Kidney epithelial cell (primary cell): Measurements from ENCODE around the gene BTBD8. TPM values are rescaled to one million over a fixed set of nuclear protein-coding genes. Genes with fewer than 3 reads are reported as not detected.
"Not testable (repeated sequence)": the region's sequence is repeated elsewhere in the genome, so short reads cannot be mapped to it uniquely, and the experiment has no call there.

Experiments
- DNase-seq: peaks from one replicate; pipeline ENCODE4 v3.0.0-alpha.2; 2010; ENCODE audit warnings: low read depth
- H3K27me3 ChIP-seq: 2 replicates; pipeline ENCODE4 v1.6.0; 2011; ENCODE audit warnings: low read length; ENCODE audit not compliant: control insufficient read depth, insufficient read depth
- H3K36me3 ChIP-seq: 2 replicates; pipeline ENCODE4 v1.5.1; 2011; ENCODE audit warnings: low read length; ENCODE audit not compliant: control insufficient read depth, insufficient read depth
- H3K4me3 ChIP-seq: 2 replicates; pipeline ENCODE4 v1.5.1; 2011; ENCODE audit warnings: low read depth, mild to moderate bottlenecking, control low read depth, low read length
- total RNA-seq: library from RNA; depleted of rRNA; stranded (reverse); fragments of >200 nt; gene quantifications from 2 replicates; pipeline ENCODE4 v1.2.3, GENCODE V29; 2015
- TF ChIP-seq, protein P1 (sequence below): IDR thresholded peaks from 2 replicates; pipeline ENCODE4 v1.5.1; 2011; ENCODE audit warnings: mild to moderate bottlenecking, moderate library complexity, low read length, control low read depth, inconsistent platforms; ENCODE audit not compliant: insufficient read depth, poor library complexity, severe bottlenecking

Gene BTBD8
- total RNA-seq, 1 donor from 2014 or later = 3.3 TPM

DNA sequence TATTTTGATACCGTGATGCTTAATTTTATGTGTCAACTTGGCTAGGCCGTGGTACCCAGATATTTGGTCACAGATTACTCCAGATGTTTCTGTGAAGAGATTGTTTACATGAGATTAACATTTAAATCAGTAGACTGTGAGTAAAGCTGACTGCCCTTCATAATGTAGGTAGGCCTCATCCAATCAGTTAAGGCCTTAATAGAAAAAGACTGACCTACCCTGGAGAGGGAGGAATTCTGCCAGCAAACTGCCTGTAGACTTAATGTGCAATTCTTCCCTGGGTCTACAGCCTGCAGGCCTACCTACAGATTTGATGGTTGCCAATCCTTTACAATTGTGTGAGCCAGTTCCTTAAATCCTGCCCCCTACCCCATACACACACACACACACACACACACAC is 9.3 kb upstream of the BTBD8 start:
- TF ChIP-seq, protein P1, sequence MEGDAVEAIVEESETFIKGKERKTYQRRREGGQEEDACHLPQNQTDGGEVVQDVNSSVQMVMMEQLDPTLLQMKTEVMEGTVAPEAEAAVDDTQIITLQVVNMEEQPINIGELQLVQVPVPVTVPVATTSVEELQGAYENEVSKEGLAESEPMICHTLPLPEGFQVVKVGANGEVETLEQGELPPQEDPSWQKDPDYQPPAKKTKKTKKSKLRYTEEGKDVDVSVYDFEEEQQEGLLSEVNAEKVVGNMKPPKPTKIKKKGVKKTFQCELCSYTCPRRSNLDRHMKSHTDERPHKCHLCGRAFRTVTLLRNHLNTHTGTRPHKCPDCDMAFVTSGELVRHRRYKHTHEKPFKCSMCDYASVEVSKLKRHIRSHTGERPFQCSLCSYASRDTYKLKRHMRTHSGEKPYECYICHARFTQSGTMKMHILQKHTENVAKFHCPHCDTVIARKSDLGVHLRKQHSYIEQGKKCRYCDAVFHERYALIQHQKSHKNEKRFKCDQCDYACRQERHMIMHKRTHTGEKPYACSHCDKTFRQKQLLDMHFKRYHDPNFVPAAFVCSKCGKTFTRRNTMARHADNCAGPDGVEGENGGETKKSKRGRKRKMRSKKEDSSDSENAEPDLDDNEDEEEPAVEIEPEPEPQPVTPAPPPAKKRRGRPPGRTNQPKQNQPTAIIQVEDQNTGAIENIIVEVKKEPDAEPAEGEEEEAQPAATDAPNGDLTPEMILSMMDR = no peak
- Histone ChIP-seq H3K36me3 (no peaks in the 10 kb centered on the region), H3K4me3 (no peak overlapping the region), H3K27me3 (no peaks in the 10 kb centered on the region)
- DNase-seq = no peak

DNA sequence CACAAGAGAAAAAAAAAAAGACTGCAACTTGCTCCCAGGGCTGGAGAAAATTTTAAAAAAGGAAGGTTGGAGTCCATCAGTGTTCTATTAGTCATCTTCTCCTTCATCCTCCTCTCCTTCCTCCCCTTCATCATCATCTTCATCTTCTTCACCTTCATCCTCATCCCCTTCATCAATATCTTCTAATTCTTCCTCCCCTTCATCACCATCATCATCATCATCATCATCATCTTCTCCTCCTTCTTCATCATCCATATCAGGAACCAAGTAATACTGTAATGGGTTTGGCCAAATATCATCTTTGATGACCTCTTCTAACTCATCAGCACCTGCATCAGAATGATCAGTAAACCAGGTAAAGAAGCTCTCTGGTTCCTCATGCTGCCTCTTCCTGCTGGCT is 5.7 kb upstream of the BTBD8 start:
- not testable (repeated sequence) for H3K27me3 ChIP-seq, DNase-seq, H3K4me3 ChIP-seq, H3K36me3 ChIP-seq

DNA sequence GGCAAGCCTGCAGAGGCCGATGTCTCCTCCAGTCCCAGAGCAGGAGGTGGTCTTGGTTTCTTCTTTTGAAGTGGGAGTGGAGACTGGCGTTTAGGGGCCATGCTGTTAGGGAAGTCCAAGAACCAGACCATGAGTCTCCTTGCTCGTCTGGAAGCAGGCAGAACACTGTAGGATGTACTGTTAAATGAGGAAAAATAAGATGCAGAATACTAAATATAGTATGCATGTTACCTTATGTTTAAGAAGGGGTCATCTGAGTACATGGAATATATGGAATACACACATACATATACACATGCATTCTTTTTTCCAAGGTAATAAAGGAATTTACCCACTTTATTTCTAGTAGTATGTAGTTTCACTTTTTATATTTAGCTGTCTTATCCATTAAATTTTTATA is 4.8 kb upstream of the BTBD8 start, which contains the start of gene SETSIP:
TSS of gene SETSIP (minus strand) at position 101 of the 400 bp plus-strand sequence. CDS start at position 101, 0 bp downstream.
- H3K4me3 ChIP-seq = no peak within 1 kb of the TSS
- H3K27me3 ChIP-seq = no peaks in the 10 kb centered on the region
- no peaks in the 10 kb centered on the region for H3K36me3 ChIP-seq
- no peak for DNase-seq
- TF ChIP-seq, protein P1 = no peak

DNA sequence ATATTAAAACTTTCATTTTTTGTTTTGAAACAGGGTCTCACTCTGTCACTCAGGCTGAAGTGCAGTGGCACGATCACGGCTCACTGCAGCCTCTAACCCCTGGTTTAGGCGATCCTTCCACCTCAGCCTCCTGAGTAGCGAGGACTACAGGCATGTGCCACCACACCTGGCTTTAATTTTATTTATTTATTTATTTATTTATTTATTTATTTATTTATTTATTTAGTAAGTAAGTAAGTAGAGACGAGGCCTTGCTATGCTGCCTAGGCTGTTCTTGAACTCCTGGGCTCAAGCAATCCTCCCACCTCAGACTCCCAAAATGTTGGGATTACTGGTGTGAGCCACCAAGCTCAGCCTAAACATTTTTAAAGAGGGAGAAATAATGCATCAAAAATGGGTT is 3.8 kb upstream of the BTBD8 start:
- no peak overlapping the region for H3K4me3 ChIP-seq
- no peaks in the 10 kb centered on the region for H3K36me3 ChIP-seq
- H3K27me3 ChIP-seq = no peaks in the 10 kb centered on the region
- DNase-seq = no peak
- TF ChIP-seq, protein P1 = no peak

DNA sequence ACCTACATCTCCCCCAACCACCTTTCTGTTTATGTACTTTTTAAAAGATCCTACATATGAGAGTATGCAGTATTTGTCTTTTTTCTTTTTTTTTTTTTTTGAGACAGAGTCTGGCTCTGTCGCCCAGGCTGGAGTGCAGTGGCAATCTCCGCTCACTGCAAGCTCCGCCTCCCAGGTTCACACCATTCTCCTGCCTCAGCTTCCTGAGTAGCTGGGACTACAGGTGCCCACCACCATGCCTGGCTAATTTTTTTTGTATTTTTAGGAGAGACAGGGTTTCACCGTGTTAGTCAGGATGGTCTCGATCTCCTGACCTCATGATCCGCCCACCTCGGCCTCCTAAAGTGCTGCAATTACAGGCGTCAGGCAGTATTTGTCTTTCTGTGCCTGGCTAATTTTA is 2.1 kb upstream of the BTBD8 start:
- not testable (repeated sequence) for H3K27me3 ChIP-seq

DNA sequence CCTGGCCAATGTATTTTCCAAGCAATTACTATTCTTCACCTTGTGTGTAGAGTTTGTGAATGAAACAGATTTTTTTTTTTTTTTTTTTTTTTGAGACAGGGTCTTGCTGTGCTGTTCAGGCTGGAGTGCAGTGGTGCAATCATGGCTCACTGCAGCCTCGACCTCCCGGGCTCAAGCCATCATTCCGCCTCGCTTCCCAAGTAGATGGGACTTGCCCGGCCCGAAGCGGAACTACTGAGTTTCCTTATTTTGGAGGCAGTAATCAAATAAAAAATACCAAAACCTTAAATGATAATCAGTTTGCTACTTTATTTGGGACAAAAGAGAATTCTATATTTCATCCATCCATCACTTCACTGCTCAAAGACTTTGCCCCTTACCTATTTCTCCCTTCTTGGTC is 704 bp upstream of the BTBD8 start:
- Histone ChIP-seq H3K36me3 (no peaks in the 10 kb centered on the region), H3K4me3 (no peak overlapping the region), H3K27me3 (no peaks in the 10 kb centered on the region)
- TF ChIP-seq, protein P1 = no peak
- DNase-seq = no peak

More for the DNA sequence above, 2.1 kb upstream of the BTBD8 start:
- not testable (repeated sequence) for H3K36me3 ChIP-seq, DNase-seq, H3K4me3 ChIP-seq

DNA sequence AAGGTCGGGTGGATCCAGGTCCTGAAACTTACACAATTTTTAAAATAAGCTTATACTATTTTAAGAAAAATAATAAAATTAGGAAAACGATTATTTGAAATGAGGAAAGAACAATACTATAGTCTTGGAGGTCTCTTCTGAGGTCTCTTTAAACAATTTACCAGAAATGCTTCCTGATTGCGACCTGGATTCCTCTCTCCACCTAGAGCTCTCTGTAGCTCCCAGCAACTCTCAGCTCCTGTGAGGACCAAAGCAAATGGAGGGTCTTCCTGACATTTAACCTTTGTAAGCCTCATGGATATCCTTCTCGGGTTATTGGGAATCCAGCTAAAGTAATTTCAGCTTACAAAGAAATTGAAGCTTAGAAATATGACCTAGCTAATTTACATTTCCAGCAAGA is 886 bp downstream of the BTBD8 start:
- Histone ChIP-seq H3K4me3 (peak overlapping the region; percentile 62), H3K27me3 (no peaks in the 10 kb centered on the region), H3K36me3 (no peaks in the 10 kb centered on the region)
- no peak for DNase-seq
- TF ChIP-seq, protein P1 = no peak
